AG09319 (cell line): ENCODE measurements around the gene MEGF8.

ENCODE experiments used
- DNase-seq: peaks from one replicate; pipeline ENCODE4 v3.0.0-alpha.2; 2010; ENCODE audit warnings: low read depth; ENCODE audit errors: extremely low read depth
- CTCF ChIP-seq: IDR thresholded peaks from 2 replicates; pipeline ENCODE4 v1.5.1; 2011; ENCODE audit warnings: low read depth, mild to moderate bottlenecking, inconsistent platforms, low read length, moderate library complexity

Gene MEGF8

GRCh38 chr19:42362891-42363440 lies 37.5 kb downstream of the MEGF8 start:
- no peak for TF ChIP-seq CTCF
- no peak for DNase-seq

- no peak for DNase-seq
- TF ChIP-seq CTCF = no peak
Observed at GRCh38 chr19:42363614-42364346, 38.3 kb downstream of the MEGF8 start.

- no peak for DNase-seq
- TF ChIP-seq CTCF = no peak
Observed at GRCh38 chr19:42366673-42367072, 41.2 kb downstream of the MEGF8 start.

- no peak for DNase-seq
- no peak for TF ChIP-seq CTCF
Observed at GRCh38 chr19:42367929-42368328, 42.5 kb downstream of the MEGF8 start.

- no peak for DNase-seq
- TF ChIP-seq CTCF = no peak
Observed at GRCh38 chr19:42368360-42368759, 42.9 kb downstream of the MEGF8 start.

- DNase-seq = no peak
- TF ChIP-seq CTCF = no peak
Observed at GRCh38 chr19:42368765-42369164, 43.3 kb downstream of the MEGF8 start.

GRCh38 chr19:42369433-42370067 lies 44.1 kb downstream of the MEGF8 start:
- TF ChIP-seq CTCF = no peak
- no peak for DNase-seq
